Activated CD4-positive, CD25-positive, alpha-beta regulatory T cell treated with anti-CD3 and anti-CD28 coated beads, Interleukin-2, amount 50 U/mL, for 16 hours (primary cell): ENCODE results near the gene MS4A6E.
A peak's percentile ranks its signal among the peaks of the same experiment; 100 is the strongest.
"Not testable (repeated sequence)": the region's sequence is repeated elsewhere in the genome, so short reads cannot be mapped to it uniquely, and the experiment has no call there.

Source experiments
- DNase-seq: peaks from one replicate; pipeline ENCODE4 v3.0.0-alpha.2; 2020; ENCODE audit warnings: low read depth, low spot score

MS4A6E gene, protein sequence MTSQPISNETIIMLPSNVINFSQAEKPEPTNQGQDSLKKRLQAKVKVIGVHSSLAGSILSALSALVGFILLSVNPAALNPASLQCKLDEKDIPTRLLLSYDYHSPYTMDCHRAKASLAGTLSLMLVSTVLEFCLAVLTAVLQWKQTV

DNA sequence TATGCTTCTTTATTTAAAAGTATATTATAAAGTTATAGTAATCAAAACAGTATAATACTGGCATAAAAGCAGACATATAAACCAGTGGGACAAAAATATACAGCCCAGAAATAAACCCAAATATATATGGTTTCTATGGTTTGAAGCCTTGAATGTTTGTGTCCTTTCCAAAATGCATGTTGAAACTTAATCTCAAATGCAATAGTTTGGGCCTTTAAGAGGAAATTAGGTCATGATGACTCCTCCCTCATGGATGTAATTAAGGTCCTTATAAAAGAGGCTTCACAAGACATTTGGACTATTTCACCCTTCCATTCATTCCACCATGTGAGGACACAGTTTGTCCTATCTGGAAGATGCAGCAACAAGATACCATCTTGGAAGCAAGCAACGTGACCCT lies at the start of gene MS4A6E:
TSS of gene MS4A6E (plus strand) at position 301 of the 400 bp plus-strand sequence. CDS start 7,641 bp downstream, outside the sequence.
- no peak for DNase-seq

DNA sequence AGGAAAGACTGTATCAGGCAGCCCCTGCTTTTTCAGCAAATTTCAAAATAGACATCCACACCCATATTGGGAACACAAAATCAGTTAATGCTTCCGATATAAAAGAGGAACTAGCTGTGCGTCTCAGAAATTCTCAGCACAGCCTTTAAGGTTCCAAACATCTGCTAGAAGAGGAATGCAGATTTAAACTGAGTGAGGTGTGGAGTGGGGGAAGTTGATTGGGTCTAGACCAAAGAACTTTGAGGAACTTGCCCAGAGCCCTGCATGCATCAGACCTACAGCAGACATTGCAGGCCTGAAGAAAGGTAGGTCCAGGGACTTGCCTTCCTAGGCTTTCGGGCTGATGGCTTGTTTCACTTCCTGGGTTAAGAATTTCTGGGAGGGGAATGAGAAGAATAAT lies 46.6 kb upstream of the MS4A6E start, which contains the start of gene MS4A4A:
TSS of gene MS4A4A (plus strand) at position 255 of the 400 bp plus-strand sequence. CDS start at position 265, 10 bp downstream.
- DNase-seq, result no peak

DNA sequence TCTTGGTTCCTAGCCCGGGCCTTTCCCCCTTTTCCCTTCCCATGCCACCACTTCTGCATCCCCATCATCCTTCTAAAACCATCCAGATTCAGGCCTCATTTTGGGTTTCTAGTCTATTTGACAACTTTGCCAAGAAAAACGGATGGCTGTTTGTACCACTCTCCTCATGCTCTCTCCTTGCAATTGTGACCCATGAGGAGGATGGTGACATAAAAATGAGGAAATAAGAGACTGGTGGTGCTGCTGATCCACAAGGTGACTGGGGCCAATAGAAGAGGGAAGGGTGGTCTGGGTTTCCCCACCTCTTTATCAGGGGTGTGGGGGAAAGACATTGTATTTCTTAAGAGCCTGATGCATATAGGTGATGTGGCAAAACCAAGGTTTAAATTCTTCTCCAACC lies 45.6 kb upstream of the MS4A6E start:
- no peak for DNase-seq

DNA sequence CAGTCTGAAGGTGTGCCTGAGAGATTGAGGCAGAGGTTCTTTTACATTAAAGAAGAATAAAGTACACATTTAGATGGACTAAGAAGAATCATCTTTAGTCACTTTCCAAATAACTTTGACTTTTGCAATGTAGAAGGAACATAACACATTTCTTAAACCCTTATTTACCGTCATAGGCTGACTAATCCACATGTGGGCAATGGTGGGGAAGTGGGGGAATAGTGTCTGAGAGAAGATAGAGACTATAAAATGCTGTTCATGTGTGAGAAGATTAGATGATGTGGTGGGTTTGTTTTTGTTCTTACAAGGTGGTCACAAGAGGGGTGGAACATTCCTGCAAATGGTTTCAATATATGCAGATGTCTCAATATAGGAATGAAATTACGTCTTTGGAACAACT lies 44.8 kb upstream of the MS4A6E start:
- DNase-seq, result no peak

DNA sequence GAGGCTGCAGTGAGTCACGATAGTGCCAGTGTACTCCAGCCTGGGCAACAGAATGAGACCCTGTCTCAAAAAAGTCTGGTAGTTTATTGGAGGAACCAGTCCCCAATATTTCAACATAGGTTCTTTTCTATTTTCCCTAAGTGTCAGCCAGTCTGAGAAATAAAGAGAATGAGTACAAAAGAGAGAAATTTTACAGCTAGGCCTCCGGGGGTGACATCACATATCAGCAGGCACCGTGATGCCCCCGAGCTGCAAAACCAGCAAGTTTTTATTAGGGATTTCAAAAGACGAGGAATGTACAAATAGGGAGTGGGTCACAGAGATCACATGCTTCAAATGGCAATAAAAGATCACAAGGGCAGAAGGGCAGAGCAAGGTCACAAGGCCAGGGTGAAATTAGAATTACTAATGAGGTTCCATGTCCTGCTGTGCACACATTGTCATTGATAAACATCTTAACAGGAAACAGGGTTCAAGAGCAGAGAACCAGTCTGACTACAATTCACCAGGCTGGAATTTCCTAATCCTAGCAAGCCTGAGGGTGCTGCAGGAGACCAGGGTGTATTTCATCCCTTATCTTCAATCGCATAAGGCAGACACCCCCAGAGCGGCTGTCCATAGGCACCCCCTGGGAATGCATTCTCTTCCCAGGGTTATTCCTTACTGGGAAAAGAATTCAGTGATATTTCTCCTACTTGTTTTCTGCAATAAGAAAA lies 41.5 kb upstream of the MS4A6E start:
- not testable (repeated sequence) for DNase-seq

DNA sequence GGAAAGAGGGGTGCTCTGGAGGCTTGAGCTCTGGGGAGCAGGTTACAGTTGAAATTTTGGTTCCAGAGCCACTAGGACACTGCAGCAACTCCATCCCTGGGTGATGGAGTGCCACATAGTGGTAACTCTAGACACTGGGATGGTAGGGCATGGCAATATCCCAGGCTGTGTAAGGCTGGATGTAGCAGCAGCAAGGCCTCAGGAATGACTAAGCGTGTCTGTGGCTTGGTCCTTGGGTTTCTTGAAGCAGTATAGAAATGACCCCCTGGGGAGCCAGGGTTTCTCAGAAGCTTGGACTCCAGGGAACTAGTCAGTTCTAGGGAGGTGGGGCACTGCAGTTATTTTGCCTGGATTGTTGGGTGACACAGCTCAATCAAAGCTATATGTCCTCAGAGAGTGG lies 38.5 kb upstream of the MS4A6E start:
- DNase-seq, result no peak

DNA sequence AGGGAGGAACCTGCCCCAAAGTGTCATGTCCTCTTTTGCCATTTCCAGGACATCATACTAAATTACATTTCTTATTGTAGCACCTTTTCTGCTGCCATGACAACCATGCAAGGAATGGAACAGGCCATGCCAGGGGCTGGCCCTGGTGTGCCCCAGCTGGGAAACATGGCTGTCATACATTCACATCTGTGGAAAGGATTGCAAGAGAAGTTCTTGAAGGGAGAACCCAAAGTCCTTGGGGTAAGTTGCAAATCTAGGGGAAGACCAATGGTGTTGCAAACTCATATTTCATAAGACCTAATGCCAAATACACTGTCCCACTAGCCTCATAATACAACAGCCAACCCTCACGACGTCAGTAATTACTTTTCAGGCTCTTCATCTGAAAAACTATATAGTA lies 34.9 kb upstream of the MS4A6E start:
- DNase-seq, result no peak

DNA sequence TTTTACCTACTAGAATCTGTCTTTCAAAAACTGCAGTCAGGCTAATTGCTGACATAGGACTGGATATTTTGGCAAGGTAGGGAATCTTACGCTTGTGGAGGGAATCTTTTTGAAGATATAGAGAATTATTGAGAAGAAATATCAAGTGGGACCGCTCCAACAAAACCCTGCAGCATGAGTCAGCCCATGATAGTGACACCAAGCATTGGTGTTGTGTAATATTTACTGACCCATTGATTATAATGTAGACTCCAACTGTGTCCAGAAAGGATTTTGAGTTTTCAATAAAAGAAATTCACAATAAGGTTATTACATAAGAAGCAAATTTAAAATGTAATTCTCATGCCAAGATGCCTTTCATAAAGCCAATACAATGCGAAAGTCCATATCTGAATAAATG lies 25.9 kb upstream of the MS4A6E start:
- no peak for DNase-seq

DNA sequence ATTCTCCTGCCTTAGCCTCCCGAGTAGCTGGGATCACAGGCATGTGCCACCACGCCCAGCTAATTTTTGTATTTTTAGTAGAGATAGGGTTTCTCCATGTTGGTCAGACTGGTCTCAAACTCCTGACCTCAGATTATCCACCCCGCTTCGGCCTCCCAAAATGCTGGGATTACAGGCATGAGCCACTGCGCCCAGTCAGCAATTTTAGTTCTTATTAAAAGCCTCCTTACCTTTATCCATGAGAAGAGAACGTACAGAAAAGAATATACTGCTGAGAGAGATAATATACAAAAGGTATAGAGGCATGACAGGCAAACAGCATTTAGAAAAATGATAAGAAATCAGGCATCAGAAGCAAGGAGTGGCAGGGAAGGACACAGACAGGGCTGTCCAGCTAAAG lies 25.2 kb upstream of the MS4A6E start:
- not testable (repeated sequence) for DNase-seq

DNA sequence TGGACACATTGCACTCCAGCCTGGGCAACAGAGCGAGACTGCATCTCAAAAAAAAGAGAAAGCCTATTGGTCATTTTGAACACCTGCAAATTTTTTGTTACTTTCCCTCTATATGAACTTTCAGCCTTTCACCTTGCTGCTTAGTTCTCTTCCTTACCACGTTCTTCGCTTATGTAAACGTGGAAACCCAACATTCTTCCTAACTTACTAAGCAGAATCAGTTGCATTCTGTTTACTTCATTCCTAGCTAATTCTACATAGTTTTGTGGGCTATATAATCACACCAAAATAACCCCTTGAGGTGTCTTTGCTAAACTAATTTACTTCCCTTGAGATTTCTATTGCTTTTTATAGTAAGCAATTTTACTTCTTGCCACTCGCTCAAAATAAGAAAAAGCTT lies 23.4 kb upstream of the MS4A6E start:
- no peak for DNase-seq

DNA sequence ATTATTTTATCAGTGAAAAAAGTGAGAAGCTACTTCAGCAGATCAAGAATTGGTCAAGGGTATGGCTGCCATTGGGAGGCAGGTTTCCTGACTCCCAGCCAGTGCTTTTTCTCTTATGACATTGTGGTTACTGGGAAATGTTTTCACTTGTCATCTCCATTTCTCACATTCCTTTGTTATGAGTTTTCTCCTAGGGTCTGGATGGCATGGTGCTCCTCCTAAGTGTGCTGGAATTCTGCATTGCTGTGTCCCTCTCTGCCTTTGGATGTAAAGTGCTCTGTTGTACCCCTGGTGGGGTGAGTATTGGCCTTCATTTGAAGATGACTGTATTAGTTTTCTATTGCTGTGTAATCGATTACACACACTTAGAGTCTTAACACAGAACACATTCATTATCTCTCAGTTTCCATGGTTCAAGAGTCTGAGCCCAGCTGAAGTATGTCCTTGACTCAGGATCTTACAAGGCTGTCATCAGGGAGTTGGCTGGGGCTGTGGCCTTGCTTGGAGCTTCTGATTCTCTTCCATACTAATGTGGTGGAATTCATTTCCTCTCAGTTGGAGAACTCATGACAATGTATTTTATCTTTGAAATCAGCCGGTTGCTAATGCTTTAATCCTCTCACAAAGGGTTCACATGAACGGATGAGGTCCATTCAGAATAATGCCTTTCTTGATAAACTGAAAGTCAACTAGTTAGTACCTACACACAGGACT lies 21.0 kb upstream of the MS4A6E start:
- no peak for DNase-seq

DNA sequence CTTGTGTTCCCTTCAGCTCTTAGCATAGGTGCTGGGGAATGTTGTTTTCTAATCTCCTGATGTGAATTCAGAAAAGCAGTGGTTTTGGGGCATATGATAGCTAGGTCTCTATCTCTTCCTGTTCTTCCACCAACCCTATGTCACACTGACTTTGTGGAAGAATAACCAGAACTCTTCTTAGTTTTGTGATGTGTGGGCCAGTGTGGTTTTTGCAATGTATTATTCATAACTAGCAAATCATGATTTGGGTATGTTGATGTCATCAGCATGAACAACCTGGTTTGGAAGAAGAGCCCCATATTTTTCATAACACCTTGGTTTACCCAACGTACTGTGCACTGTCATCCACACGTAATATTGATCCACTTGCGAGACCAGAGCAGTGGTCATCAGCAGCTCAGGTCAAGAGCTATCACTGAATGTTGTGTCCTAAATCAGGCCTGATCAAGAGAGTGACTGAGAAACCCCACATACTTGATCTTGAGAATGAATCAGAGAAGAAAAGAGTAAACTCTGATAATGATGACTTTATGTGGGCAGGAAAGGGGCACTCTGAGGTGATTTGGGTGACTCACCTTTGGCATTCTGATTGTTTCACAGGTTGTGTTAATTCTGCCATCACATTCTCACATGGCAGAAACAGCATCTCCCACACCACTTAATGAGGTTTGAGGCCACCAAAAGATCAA lies 19.4 kb upstream of the MS4A6E start:
- DNase-seq, result no peak

DNA sequence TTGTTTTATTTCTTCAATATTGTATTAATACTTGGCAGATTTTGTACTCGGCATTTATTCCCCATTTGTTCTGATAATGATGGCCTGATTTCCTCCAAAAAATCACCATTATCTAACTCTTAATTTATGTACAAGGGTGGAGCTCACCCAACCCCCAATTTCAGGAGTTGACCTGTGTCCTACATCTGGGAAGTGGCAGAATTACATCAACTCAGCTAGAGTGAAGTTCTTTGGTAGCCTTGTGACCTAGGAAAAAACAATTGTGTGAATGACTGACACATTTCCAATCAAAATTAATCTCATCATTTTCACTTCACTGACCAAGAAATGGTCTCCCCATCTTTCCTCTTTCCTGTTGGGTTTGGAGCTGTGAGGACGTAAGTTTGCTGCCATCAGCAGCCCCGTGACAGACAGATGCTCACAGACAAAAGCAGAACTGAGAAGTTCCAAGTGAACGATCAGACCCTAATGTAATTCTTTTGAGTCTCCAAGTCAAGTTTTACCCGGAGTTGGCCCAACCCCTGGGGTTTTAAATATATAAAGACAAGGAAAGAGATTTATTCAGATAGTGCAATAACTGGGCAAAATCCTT lies 16.6 kb upstream of the MS4A6E start:
- DNase-seq, result no peak

DNA sequence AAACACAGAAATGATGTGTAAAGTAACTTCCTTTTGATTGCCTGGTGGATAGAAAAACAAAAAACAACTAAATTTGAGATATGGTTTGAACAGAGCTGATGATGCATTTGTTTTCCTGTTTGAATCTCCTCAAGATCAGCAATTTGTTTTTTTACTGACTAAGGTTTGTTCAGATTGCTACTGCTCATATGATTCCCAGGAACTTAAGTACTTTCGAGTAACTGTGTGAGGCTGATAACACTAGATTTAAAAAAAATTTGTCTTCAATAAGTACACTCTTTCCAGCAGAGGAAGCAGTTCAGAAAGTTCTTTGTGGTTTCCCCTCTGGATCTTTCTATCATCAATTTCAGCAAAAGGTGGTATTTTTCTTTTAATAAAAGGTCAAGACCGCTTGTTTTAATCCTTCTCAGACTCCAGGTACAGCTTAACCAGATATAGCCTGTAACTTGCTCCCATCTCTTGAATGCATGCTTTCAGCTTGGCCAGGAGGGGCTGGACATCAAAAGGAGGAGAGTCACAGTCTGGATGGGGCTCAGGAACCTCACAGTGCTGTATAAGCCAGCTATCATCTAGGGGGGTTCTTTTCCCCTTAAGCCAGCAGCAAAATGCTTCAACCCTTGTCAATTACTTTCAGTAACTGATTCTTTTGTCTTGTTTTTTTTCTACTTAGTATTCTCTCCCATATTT lies 12.3 kb upstream of the MS4A6E start:
- no peak for DNase-seq

DNA sequence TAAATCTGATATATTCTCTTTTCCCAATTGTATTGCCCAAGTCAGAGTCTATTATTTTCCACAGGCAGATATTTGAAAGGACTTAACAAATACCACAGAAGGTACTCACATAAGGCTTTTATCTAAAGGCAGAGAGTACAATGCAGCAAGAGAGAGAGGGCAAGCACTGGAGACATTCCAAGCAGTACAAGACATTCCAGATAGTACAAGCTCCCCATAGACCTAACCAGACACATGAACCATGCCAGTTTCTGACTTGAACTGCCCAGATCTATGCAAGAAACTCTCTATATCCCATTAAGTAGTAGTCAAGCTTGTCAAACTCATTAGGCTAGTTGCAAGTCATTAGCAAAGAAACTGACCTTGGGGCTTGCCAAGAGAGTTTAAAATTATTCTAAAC lies 11.2 kb upstream of the MS4A6E start:
- no peak for DNase-seq

DNA sequence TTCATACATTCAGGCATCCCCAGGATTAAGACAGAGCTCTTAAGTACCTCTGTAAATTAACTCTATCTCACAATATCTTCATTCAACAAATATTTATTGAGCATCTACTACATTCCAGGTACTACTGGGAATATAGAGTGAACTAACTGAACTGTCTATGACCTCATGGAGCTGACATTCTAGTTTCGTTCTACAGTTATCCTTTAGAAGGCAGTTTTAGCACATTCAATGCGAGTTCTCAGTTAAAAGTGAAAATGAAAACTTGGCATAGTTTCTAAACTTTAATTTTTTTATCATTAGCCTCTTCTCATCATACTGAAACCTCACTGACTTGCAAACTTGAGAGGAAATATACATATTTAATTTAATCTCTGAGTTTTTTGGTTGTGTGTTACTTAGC lies 10.7 kb upstream of the MS4A6E start:
- DNase-seq, result no peak

DNA sequence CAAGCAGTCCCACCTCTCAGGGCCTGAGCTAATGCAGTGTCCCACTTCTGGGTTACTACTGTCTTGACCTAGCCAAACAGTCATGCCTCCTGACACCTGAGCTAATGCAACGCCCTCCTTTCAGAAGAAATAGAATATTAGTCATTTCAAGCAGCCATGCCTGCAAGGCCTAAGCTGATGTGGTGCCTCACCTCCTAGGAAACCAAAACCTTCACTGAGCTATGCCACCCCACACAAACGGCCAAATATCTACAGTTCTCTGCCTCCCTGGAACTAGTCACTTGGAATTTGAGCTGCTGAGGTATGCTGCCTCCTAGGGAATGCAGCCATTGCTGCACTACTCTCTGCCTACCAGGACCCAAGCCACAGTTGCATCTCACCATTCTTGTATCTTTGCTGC lies 8.3 kb upstream of the MS4A6E start:
- DNase-seq, result no peak

DNA sequence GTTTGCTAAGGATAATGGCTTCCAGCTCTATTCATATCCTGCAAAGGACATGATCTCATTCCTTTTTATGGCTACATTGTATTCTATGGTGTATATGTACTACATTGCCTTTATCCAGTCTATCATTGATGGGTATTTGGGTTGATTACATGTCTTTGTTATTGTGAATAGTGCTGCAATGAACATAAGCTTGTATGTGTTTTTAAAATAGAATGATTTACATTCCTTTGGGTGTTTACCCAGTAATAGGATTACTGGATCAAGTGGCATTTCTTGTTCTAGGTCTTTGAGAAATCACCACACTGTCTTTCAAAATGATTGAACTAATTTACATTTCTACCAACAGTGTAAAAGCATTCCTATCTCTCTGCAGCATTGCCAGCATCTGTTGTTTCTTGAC lies 6.0 kb upstream of the MS4A6E start:
- no peak for DNase-seq

DNA sequence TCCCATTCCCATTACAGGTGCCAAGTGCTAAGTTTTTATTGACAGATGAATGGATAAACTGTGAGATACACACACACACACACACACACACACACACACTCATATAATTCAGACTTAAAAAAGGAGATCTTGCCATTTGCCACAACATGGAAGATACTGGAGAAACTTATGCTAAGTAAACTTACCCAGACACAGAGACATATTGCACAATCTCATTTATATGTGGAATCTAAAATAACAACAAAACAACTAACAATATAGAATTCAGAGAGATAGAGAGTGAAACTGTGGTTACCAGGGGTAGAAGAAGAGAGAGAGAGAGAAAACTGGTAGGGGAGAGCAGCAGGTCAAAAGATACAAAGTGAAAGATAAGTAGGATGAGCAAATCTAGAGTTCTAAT lies 1.4 kb downstream of the MS4A6E start:
- no peak for DNase-seq

DNA sequence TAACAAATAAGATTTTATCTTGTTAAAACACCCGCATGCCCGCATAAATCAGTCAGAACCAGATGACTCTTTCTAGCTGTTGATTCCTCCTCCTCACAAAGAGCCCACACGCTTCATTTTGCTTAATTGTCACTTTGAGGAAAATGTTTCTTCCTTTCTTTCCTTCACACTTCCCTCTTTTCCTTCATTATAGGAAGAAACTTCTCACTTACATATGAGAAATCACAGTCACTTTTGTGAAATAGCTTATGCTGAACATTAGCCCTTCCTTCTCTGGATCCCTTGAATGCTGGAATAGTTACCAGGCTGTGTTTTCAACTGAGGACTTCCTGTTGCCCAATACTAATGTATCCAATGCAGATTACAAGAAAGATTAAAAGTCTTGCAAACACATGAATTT lies 5.8 kb downstream of the MS4A6E start:
- no peak for DNase-seq

DNA sequence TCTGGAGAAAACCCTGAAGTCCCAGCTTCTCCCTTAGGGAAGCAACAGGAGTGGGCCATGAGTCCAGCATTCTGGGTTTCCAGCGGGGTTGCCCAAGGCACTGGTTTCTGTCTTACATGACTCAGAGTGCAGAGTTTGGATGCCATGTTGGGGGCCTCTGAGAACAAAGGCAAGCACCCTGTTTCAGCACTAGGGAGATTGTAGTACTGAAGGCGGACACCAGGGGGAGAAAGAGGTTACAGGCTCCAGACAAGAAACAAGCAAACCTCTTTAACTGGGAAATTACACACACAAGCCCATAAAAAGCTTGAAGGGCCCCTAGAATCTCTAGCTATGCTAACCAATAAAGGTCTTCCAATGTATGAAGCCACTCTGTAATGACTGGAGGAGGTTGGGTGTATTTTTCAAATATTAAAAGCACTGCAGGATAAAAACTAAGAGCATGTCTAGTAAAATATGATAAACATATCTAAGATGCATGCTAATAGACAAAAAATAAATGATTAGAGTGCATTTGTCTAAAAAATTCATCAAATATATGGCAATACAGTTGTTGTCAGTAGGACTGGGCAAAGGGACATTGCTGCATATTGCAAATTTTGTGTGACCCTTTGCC lies 7.1 kb downstream of the MS4A6E start:
- DNase-seq, result peak; percentile 32
